GM15510 (cell line): ENCODE data around the gene RGS14.

Source experiments
- POLR2A ChIP-seq: IDR thresholded peaks from 3 replicates; pipeline ENCODE4 v1.6.1; 2011; ENCODE audit warnings: borderline replicate concordance; ENCODE audit not compliant: insufficient read length; ENCODE audit errors: extremely low read depth

Gene RGS14

DNA sequence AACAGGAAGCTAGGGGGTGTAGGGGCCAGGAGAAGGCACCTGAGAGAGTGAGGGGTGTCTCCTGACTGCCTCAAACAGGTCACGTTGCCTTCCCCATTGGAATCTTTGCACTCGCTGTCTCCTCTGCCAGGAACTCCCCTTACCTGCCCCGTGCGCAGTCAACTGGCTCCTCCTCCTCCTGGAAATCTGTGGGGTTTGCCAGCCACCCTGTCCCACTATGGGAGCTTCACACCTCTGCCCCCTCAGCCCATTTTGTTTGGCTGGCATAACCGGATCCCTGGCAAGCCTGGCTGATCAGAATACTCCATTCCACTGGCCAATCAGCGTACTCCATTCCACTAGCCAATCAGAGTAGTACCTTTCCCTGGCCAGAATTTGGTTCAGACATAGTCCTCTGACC lies 16.1 kb downstream of the RGS14 start:
- no peak for TF ChIP-seq POLR2A

GRCh38 chr5:177374211-177374610 lies 16.5 kb downstream of the RGS14 start:
- TF ChIP-seq POLR2A: no peak

- TF ChIP-seq POLR2A: no peak
These were observed 18.4 kb downstream of the RGS14 start for GRCh38 chr5:177376107-177376506.

DNA sequence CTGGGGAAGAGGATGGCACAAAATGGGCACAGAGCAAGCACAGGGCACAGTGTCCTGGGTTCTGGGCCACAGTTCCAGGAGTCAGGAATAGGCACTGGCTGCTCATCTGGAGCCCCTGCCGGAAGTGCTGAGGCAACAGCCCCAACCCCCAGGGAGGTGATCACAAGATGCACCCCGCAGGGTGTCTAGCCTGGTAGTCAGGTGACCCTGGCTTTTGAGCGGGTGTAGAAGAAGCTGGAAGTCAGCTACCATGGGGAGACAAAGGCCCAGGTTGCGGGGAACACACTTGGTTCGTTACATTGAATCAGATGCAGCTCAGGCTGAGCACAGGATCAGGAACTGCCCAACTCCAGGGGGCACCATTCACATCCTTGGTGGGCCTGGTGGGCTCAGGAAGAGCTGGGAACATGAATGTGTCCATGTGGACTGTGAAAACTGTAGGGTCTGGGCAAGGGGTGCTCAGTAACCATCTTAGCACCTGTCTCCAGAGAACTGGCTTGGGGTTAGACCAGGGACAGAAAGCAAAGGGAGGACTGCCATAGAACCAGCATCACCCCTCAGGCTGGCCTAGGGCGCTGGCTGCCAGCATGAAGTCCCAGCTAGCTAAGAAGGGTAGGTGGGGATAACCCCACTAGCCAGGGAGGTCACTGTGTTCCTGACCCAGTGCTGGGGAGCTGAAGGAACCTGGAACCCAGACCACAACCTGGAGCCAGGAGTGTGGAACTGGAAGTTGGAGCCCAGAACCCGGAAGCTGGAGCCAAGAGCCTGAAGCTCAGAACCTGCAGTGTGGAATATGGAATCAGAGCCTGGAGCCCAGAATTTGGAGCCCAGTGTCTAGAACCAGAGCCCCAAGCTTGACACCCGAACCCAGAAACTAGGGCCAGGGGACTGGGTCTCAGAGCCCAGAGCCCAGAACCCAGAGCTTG lies 20.4 kb downstream of the RGS14 start:
- TF ChIP-seq POLR2A: no peak

DNA sequence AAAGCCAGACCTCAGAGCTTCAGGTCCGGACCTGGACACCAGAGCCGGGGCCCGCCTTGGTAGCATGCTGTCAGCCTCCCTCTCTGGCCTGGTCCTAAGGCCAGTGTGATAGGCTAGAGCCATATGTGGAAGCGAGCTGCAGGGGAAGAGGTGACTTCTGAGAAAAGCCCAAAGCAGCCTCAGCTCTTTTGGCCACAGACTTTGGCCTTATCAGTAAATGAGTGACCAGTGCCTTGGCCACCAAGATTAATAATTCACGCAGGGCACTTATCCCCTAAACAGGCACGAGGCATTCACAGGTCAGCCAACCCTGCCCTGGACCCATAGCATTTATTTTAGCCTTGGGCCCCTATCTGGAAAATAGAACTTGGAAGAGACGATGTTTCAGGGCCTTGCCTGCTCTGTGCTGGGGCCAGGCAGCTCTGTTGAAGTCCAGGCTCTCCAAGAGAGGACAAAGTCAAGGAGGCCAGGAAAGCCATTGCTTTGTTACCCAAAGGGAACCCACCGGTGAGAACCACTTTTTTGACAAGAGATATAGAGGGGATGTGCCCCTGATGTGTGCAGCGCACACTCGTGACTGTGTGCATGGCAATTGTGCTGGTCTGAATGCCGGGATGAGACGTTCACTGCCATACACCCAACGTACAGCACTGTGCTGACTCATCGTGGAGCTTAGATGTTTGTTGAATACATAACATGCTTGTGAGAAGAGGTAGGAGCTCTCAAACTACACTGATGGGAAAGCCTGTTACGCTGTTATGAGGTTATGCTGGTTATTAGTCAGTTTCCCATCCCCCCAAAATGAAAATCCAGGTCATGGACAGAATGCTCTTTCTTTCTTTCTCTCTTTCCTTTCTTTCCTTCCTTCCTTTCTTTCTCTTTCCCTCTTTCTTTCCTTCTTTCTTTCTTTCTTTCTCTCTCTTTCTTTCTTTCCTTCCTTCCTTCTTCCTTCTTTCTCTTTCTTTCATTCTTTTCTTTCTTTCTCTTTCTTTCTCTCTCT lies 21.5 kb downstream of the RGS14 start:
- TF ChIP-seq POLR2A: no peak

DNA sequence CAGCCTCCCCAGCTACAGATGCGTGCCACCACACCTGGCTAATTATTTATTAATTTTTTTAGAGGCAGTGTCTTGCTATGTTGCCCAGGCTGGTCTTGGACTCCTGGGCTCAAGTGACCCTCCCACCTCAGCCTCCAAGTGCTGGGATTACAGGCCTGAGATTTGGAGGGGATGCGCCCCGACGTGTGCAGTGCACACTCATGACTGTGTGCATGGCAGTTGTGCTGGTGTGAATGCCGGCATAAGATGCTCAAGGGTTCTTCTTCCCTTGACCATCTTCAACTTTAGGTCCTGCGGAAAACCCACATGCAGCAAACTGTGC lies 23.0 kb downstream of the RGS14 start:
- TF ChIP-seq POLR2A: no peak

DNA sequence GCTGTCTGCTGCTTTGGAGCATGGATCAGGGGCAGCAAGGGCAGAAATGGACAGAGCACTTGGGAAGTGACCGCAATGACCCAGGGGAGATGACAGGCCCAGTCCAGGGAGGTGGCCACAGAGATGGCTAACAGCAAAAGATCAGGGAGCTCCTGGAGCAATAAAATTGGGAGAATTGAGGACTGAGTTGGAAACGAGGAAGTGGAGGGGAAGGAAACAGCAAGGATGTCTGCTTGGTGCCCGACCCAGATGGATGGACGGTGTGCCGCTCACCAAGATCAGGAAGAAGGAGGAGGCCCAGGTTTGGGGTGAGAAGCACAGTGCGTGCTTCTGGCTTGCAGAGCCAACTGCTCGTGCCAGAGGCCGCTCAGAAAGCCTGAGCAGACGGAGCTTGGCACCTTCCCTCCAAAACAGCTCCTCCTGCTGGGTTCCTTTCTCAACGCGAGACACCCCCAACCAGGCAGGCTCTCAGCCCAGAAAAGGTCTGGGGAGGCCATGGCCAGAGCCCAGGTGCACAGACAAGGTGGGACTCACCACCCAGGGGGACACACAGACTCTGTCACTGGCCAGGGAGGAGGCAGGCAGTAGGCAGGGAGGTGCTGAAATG lies 24.8 kb downstream of the RGS14 start:
- TF ChIP-seq POLR2A: no peak

DNA sequence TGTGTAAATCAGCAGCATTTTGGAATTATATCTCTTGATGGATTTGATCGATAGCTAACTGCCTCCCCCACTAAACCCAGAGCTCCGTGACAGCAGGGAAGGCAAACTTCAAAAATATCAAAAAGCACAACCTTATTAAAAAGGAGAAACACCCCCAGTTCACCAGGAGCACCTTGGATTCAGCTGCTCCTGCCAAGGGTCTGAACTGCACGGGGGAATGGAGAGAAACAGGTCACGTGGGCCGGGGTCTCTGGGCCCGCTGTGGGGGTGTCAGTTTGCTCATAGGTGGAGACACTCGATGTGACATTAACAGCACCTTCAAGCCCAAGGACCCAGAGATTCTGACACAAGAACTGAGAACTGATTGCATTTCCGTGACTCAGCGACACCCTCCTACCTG lies 25.5 kb downstream of the RGS14 start:
- no peak for TF ChIP-seq POLR2A

DNA sequence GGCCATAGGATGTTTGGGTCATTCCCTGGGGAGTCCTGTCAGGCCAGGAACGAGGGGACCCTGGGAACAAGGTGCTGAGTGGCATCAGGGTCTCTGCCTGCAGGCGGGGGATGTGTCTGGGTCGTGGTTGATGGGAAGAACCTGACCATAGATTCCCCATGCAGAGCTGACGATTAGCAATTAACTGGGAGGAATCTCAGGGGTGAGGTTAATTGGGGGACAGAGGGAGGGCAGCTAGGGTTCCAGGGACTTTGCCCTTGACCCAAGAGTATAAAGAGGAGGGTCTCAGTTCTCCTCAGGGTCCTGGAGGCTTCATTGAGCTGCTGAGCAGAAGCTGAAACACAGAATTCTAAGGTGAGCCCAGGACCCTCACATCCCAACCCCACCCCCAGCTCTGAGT lies 26.4 kb downstream of the RGS14 start, which contains the start of gene SLC34A1:
SLC34A1 (plus strand) TSS at position 301 of the 400 bp plus-strand sequence. CDS start 1,308 bp downstream, outside the sequence.
- no peak for TF ChIP-seq POLR2A

- TF ChIP-seq POLR2A: no peak
These were observed 28.0 kb downstream of the RGS14 start for GRCh38 chr5:177385720-177386119.

- TF ChIP-seq POLR2A: no peak
These were observed 28.8 kb downstream of the RGS14 start for GRCh38 chr5:177386542-177386941.

GRCh38 chr5:177387405-177387804 lies 29.7 kb downstream of the RGS14 start:
- no peak for TF ChIP-seq POLR2A

DNA sequence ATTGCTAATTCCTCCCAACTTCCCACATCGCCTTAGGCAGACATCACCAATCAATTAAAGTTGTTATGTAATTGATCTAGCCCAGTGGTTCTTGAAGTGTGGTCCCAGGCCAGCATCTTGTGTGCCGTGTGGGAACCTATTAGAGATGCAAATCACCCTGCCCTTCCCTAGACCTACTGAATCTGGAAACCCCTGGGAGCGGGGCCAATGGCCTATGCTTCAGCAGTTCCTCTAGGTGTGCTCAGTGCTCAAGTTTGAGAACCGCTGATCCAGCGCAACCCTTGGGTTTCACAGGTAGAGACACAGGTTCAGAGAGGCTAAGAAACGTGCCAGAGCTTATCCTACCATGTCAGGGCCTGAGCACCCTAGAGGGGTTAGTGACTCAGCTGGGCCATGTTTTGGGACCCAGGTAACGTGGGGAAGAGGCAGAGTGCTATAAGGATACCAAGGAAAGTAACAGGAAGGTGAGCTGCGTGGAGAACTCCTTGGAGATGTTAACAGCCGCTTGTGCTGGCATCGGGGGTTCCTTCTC lies 30.9 kb downstream of the RGS14 start:
- TF ChIP-seq POLR2A: no peak

DNA sequence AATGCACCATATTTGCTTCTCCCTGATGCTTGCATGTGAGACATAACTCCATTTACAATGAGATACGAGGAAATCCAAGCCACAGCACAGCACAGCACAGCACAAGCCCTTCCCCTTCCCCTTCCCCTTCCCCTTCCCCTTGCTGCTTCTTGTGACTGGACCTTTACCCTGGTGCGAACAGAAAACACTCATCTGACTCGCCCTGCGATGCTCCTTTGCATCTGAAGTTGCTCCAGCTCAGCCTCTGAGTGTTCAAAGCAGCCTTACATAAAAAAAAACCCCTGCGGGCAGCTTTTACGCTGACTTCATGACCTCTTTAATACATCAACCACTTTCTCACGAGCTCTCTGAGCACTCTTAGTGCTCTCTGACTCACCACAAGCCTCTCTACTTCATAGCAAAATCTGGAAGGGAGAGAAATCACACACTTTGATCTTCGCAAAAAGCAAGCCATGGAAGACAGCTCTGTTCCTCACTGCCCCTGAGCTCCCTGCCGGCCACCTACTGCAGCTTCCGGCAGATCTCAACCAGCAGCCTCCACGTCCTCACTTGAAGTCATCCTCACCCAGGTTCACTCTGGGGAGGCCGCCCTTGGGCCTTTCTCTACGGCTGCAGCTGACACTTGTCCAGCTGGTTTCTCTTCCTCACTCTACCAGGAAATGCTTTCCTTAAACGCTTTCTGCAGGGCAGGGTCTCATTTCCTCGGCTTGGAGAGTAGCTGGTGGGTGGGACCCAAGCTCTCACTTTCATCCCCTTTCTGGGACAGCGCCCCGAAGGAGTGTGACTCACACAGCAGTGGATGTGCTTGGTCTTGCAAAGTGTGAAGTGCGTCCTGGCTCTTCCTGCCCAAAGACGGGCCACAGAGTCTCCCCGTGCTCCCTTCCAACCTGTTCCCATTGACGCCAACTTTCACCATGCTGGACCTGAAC lies 31.8 kb downstream of the RGS14 start:
- no peak for TF ChIP-seq POLR2A
